Mesothelial cell of epicardium (in vitro differentiated cells): Measurements from ENCODE around the gene PARPBP. TPM values are rescaled to one million over a fixed set of nuclear protein-coding genes. Genes with fewer than 3 reads are reported as not detected.
A peak's percentile ranks its signal among the peaks of the same experiment; 100 is the strongest.
"Not testable (repeated sequence)": the region's sequence is repeated elsewhere in the genome, so short reads cannot be mapped to it uniquely, and the experiment has no call there.

Experiments
- DNase-seq, 2 experiments: peaks; one replicate each; pipeline ENCODE4 v3.0.0; 2021; ENCODE audit warnings: low spot score in 2 of 2; ENCODE audit not compliant: unreplicated experiment in 2 of 2
- H3K27ac Mint-ChIP-seq: 2 replicates; pipeline ENCODE4 v1.8.0; 2021; ENCODE audit warnings: mixed read lengths
- H3K27me3 Mint-ChIP-seq: 2 replicates; pipeline ENCODE4 v1.8.0; 2021; ENCODE audit warnings: low read depth, mixed read lengths
- H3K36me3 Mint-ChIP-seq: 2 replicates; pipeline ENCODE4 v1.8.0; 2021; ENCODE audit warnings: mixed read lengths
- H3K4me1 Mint-ChIP-seq: 2 replicates; pipeline ENCODE4 v1.8.0; 2021; ENCODE audit warnings: mixed read lengths
- H3K4me3 Mint-ChIP-seq: 2 replicates; pipeline ENCODE4 v1.8.0; 2021; ENCODE audit warnings: mild to moderate bottlenecking, moderate library complexity, mixed read lengths
- H3K9me3 Mint-ChIP-seq: 2 replicates; pipeline ENCODE4 v1.8.0; 2021; ENCODE audit warnings: mixed read lengths
- total RNA-seq: library from RNA; stranded (reverse); gene quantifications from 3 replicates; pipeline ENCODE4 v1.2.1, GENCODE V29; 2021
- TF ChIP-seq, protein P1 (sequence below): fragments of 200-600 bp; sonication (generic); IDR thresholded peaks from one replicate; pipeline ENCODE4 v1.5.0; 2021; ENCODE audit warnings: antibody characterized with exemption; ENCODE audit not compliant: unreplicated experiment

PARPBP gene
- total RNA-seq, 1 donor from 2014 or later: 15.0 TPM

DNA sequence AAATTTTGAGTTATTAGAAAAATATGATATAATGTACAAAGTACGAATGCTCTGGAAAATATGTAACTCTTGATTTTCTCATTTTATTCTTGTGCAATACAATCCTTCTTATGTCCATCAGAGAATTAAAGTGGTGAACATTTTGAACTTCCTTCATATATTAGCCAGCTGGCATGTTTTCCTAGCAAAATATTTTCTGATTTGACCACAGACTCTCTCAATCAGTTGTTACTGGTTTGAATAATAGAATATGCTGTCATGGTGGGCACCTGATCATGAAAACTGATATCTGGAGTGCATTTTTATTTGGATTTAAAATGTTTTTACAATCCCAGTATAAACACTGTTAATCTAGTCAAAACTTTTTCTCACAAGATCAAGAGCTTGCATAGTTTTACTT lies 24.2 kb downstream of the PARPBP start:
- Mint-ChIP-seq H3K4me3 (no peak overlapping the region), H3K4me1 (no peaks in the 10 kb centered on the region), H3K27ac (no peak overlapping the region), H3K9me3 (peaks cover 22% of the 10 kb centered on the region), H3K36me3 (peaks cover 39% of the 10 kb centered on the region), H3K27me3 (no peaks in the 10 kb centered on the region)
- DNase-seq: no peak
- TF ChIP-seq, protein P1, sequence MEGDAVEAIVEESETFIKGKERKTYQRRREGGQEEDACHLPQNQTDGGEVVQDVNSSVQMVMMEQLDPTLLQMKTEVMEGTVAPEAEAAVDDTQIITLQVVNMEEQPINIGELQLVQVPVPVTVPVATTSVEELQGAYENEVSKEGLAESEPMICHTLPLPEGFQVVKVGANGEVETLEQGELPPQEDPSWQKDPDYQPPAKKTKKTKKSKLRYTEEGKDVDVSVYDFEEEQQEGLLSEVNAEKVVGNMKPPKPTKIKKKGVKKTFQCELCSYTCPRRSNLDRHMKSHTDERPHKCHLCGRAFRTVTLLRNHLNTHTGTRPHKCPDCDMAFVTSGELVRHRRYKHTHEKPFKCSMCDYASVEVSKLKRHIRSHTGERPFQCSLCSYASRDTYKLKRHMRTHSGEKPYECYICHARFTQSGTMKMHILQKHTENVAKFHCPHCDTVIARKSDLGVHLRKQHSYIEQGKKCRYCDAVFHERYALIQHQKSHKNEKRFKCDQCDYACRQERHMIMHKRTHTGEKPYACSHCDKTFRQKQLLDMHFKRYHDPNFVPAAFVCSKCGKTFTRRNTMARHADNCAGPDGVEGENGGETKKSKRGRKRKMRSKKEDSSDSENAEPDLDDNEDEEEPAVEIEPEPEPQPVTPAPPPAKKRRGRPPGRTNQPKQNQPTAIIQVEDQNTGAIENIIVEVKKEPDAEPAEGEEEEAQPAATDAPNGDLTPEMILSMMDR: no peak

DNA sequence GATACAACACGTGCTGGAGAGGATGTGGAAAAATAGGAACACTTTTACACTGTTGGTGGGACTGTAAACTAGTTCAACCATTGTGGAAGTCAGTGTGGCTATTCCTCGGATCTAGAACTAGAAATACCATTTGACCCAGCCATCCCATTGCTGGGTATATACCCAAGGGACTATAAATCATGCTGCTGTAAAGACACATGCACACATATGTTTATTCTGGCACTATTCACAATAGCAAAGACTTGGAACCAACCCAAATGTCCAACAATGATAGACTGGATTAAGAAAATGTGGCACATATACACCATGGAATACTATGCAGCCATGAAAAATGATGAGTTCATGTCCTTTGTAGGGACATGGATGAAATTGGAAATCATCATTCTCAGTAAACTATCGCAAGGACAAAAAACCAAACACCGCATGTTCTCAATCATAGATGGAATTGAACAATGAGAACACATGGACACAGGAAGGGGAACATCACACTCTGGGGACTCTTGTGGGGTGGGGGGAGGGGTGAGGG lies 27.1 kb downstream of the PARPBP start:
- not testable (repeated sequence) for H3K27me3 Mint-ChIP-seq, H3K4me1 Mint-ChIP-seq, H3K4me3 Mint-ChIP-seq, DNase-seq, H3K9me3 Mint-ChIP-seq, H3K27ac Mint-ChIP-seq
- peaks cover 16% of the 10 kb centered on the region for H3K36me3 Mint-ChIP-seq

DNA sequence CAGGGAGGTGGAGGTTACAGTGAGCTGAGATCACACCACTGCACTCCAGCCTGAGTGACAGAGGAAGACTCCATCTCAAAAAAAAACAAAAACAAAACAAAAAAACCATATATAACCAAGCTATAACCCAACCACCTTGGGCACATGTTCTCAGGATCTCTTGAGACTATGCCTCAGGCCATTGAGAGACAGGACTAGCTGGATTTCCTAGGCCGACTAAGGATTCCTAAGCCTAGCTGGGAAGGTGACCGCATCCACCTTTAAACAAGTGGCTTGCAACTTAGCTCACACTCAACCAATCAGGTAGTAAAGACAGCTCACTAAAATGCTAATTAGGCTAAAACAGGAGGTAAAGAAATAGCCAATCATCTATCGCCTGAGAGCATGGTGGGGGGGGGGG lies 35.2 kb downstream of the PARPBP start:
- not testable (repeated sequence) for DNase-seq, H3K27me3 Mint-ChIP-seq, H3K9me3 Mint-ChIP-seq, H3K4me1 Mint-ChIP-seq, H3K27ac Mint-ChIP-seq, H3K4me3 Mint-ChIP-seq
- H3K36me3 Mint-ChIP-seq: peaks cover 18% of the 10 kb centered on the region

DNA sequence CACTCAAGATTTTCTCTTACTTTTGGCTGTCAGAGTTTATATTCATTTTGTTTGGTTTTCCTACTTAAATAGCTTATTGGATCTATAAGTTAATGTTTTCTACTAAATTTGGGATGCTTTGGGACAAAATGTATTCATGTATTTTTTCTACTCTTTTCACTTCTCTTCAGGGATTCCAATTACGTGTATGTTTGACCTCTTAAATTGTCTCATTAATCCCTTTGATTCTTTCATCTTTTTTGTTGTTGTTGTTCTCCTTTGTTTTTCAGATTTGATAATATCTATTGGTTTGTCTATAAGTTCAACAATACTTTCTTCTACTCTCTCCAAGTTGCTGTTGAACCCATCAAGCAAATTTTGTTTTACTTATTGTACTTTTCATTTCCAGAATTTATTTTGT lies 43.4 kb downstream of the PARPBP start:
- peaks cover 12% of the 10 kb centered on the region for H3K36me3 Mint-ChIP-seq
- no peak overlapping the region for H3K4me3 Mint-ChIP-seq
- TF ChIP-seq, protein P1: no peak
- peaks cover 11% of the 10 kb centered on the region for H3K9me3 Mint-ChIP-seq
- H3K4me1 Mint-ChIP-seq: no peaks in the 10 kb centered on the region
- no peak for DNase-seq
- H3K27me3 Mint-ChIP-seq: no peaks in the 10 kb centered on the region
- no peak overlapping the region for H3K27ac Mint-ChIP-seq

DNA sequence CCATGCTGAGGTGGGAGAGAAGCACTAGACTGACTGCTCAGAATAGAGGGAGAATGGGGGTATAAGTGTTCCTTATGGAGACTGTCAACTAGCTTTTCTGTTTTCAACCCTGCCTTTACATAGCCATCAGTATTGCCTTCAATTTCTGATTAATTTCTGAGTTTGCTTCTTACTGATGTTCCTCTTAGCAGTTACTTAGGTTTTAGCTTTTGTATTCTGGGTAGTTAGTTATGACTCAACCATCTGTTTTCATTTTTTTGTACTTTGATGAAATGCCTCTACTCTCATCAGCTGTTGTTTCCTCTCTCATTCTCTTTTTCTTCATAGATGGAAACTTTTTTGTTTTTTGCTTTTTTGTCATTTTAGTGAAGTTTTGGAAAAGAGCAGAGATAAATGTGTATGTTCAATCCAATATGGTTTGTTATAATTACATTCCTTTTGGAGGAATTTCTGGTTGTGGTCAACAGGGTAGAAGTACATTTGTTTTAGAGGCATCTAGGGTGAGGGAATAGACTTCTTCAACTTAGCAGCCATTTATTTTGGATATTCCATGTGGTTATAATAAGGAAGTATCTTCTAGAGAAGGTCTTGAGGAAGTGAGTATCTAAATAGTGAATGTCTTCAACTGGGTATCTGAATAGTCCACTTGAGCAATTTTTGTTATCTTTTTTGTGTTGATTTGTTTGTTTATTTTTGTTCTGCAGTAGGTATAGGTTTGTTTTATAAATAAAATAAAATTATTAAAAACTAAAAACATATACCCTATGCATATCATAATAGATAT lies 48.0 kb downstream of the PARPBP start:
- Mint-ChIP-seq H3K9me3 (peaks cover 11% of the 10 kb centered on the region), H3K27me3 (no peaks in the 10 kb centered on the region)

DNA sequence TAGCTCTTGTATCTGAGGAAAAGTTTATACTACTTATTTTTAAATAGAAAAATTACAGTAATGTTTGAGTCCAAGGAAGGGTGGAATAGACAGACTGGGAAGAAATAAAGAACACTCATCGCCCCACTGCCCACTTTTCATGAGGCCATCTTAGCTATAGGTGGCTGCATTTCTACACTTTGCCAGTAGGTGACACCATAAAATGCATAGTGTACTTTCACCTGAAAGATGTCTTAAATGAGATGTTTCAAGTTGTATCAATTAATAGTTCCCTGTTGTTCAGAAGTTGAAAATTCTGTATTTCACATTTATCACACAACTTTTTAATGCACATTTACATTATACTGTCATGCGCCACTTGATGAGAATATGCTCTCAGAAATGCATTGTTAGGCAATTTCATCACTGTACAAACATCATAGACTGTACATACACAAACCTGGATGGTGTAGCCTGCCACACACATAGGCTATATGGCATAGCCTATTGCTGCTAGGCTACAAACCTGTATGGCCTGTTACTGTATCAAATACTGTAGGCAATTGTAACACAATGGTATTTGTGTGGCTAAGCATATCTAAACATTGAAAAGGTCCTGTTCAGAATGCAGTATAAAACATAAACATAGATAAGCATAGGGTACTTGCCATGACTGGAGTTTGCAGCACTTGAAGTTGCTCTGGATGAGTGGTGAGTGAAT lies 50.1 kb downstream of the PARPBP start:
- TF ChIP-seq, protein P1: peak; percentile 85
- Mint-ChIP-seq H3K36me3 (no peaks in the 10 kb centered on the region), H3K4me1 (peaks cover 4% of the 10 kb centered on the region), H3K27me3 (no peaks in the 10 kb centered on the region), H3K27ac (no peak overlapping the region), H3K9me3 (no peaks in the 10 kb centered on the region), H3K4me3 (no peak overlapping the region)
- no peak for DNase-seq

More for the DNA sequence above, 48.0 kb downstream of the PARPBP start:
- peaks cover 9% of the 10 kb centered on the region for H3K36me3 Mint-ChIP-seq
- no peak overlapping the region for H3K4me3 Mint-ChIP-seq
- TF ChIP-seq, protein P1: no peak
- H3K4me1 Mint-ChIP-seq: peaks cover 4% of the 10 kb centered on the region
- no peak overlapping the region for H3K27ac Mint-ChIP-seq
- DNase-seq: no peak
